Natural killer cell (primary cell): ENCODE results near the gene ARL4D. TPM values are rescaled to one million over a fixed set of nuclear protein-coding genes. Genes with fewer than 3 reads are reported as not detected.
"Not testable (repeated sequence)": the region's sequence is repeated elsewhere in the genome, so short reads cannot be mapped to it uniquely, and the experiment has no call there.

Source experiments
- ATAC-seq, 3 donors: fragments of 150-1000 bp in 2 of 3; fragments of 200-7000 bp in 1 of 3; cut with Tn5 transposase; 1 replicate in 1 of 3; 2 replicates in 2 of 3; pipeline ENCODE4 v1.10.0; 2021; ENCODE audit warnings: mild to moderate bottlenecking in 2 of 3, moderate library complexity in 2 of 3
- DNase-seq, 2 donors: peaks; one replicate each; pipeline versions ENCODE4 v3.0.0 to v3.0.0-alpha.2; 2013 to 2021; ENCODE audit warnings: mixed read lengths in 1 of 2
- H3K27ac ChIP-seq: one replicate; pipeline ENCODE4 v1.5.1; 2013; ENCODE audit warnings: mild to moderate bottlenecking, low read length
- H3K27me3 ChIP-seq: one replicate; pipeline ENCODE4 v1.6.1; 2013; ENCODE audit warnings: low read length; ENCODE audit not compliant: control insufficient read depth, insufficient read depth
- H3K36me3 ChIP-seq: one replicate; pipeline ENCODE4 v1.6.1; 2013; ENCODE audit warnings: low read length; ENCODE audit not compliant: control insufficient read depth, insufficient read depth
- H3K4me1 ChIP-seq: one replicate; pipeline ENCODE4 v1.6.1; 2013; ENCODE audit warnings: low read length; ENCODE audit not compliant: control insufficient read depth, insufficient read depth
- H3K4me3 ChIP-seq: one replicate; pipeline ENCODE4 v1.5.1; 2013; ENCODE audit warnings: low read length
- H3K9me3 ChIP-seq: one replicate; pipeline ENCODE4 v1.6.1; 2013; ENCODE audit warnings: low read length; ENCODE audit not compliant: control insufficient read depth, insufficient read depth
- H3K27ac Mint-ChIP-seq, 2 donors: one replicate each; pipeline ENCODE4 v1.8.0; 2022; ENCODE audit warnings: mild to moderate bottlenecking in 2 of 2, mixed read lengths in 2 of 2, moderate library complexity in 1 of 2
- H3K27me3 Mint-ChIP-seq, 2 donors: one replicate each; pipeline ENCODE4 v1.8.0; 2022; ENCODE audit warnings: low read depth in 2 of 2, mixed read lengths in 2 of 2
- H3K36me3 Mint-ChIP-seq: one replicate; pipeline ENCODE4 v1.8.0; 2022; ENCODE audit warnings: mixed read lengths
- H3K4me1 Mint-ChIP-seq, 2 donors: one replicate each; pipeline ENCODE4 v1.8.0; 2022; ENCODE audit warnings: mixed read lengths in 2 of 2
- H3K4me3 Mint-ChIP-seq: one replicate; pipeline ENCODE4 v1.8.0; 2022; ENCODE audit warnings: mild to moderate bottlenecking, moderate library complexity, mixed read lengths
- H3K9me3 Mint-ChIP-seq, 2 donors: one replicate each; pipeline ENCODE4 v1.8.0; 2022; ENCODE audit warnings: mixed read lengths in 2 of 2
- WGBS: methylation state at CpG from one replicate; pipeline ENCODE4 v1.1.7; 2013; ENCODE audit warnings: missing lambda C conversion rate; ENCODE audit not compliant: insufficient coverage; 5-methylcytosine and 5-hydroxymethylcytosine counted together
- intact Hi-C: fragments of 100-400 bp; cut with micrococcal nuclease; formaldehyde crosslinking; loops from one replicate; pipeline ENCODE4 v1.14.2; 2022
- total RNA-seq, 4 donors: library from RNA; stranded (reverse); fragments of 120-200 nt in 1 of 4; gene quantifications; one replicate each; pipeline versions ENCODE4 v1.2.3 to v1.2.4, GENCODE V29; 2013 to 2022
- TF ChIP-seq, protein P1 (sequence below): fragments of 200-600 bp; IDR thresholded peaks from one replicate; pipeline ENCODE4 v1.8.0; 2022; ENCODE audit warnings: antibody characterized with exemption

The ARL4D gene
- total RNA-seq, 3 donors from 2014 or later (not counting 1 experiment from before 2014, with no cell fraction given) = 4.1 to 6.9 (median 5.3) TPM

DNA sequence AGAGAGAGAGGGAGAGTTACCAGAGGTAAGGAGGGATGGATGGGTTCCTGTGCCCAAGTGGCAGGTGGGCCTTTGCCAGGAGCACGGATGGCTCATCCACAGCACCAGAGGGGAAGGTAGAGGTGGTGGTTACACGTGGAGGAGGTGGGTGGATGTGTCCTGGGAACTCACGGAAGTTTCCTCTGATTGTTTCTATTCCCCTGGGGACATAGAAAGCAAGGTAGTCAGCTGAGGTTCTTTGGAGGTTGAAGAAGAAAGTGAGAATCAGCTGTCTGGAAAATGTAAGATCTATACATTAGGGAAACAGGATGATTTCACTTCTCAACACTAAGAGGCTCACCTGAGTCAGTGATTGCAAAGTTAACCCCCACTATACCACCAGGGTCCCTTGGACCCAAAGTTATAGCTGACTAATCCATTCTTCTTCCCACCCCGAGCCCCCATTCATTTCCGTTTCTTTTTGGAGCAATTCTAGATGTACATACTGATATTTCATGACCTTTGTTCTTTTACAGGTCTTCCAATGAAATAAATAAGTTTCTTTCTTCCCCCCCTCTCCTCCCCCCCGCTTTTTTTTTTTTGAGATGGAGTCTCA, 27.5 kb upstream of the ARL4D start:
- Histone ChIP-seq H3K4me3 (no peak overlapping the region), H3K27me3 (no peaks in the 10 kb centered on the region), H3K4me1 (peaks cover 38% of the 10 kb centered on the region), H3K27ac (no peak overlapping the region), H3K36me3 (no peaks in the 10 kb centered on the region), H3K9me3 (no peaks in the 10 kb centered on the region)
- intact Hi-C loops = no loop called here
- Mint-ChIP-seq H3K36me3 (no peaks in the 10 kb centered on the region), H3K9me3 (no peaks in the 10 kb centered on the region), H3K4me3 (peak overlapping the region; percentile 53), H3K27me3 (no peaks in the 10 kb centered on the region), H3K4me1 (peaks cover 27 to 29% of the 10 kb centered on the region in 2 donors), H3K27ac (peak overlapping the region in 1 of 2 donors; percentile 60)
- TF ChIP-seq, protein P1, sequence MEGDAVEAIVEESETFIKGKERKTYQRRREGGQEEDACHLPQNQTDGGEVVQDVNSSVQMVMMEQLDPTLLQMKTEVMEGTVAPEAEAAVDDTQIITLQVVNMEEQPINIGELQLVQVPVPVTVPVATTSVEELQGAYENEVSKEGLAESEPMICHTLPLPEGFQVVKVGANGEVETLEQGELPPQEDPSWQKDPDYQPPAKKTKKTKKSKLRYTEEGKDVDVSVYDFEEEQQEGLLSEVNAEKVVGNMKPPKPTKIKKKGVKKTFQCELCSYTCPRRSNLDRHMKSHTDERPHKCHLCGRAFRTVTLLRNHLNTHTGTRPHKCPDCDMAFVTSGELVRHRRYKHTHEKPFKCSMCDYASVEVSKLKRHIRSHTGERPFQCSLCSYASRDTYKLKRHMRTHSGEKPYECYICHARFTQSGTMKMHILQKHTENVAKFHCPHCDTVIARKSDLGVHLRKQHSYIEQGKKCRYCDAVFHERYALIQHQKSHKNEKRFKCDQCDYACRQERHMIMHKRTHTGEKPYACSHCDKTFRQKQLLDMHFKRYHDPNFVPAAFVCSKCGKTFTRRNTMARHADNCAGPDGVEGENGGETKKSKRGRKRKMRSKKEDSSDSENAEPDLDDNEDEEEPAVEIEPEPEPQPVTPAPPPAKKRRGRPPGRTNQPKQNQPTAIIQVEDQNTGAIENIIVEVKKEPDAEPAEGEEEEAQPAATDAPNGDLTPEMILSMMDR = no peak
- ATAC-seq = no peak
- 85% methylated on average over 5 of the region's 6 CpGs for WGBS
- DNase-seq = no peak

DNA sequence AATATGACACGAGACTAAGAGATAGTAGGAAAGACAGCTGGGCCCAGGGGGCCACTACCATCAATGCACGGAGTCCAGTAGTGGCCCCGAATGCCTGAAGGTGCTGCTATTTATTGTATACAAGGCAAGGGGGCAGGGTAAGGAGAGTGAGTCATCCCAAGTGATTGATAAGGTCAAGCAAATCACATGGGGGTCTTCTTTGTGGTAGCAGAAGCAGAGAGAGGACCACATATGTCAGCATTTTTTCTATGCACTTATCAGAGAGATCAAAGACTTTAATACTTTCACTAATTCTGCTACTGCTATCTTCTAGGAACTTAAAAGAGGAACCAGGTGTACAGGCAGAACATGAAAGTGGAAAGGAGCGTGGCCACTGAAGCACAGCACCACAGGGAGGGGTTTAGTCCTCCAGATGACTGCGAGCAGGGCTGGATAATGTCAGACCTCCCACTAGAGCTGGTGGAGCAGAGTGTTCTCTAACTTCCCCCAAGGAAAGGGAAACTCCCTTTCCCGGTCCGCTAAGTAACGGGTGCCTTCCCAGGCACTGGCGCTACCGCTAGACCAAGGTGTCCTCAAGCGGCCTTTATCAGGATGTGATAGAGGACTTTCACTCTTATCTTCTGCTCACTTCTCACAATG, 26.4 kb upstream of the ARL4D start:
- ATAC-seq (no peak), DNase-seq (no peak)
- H3K36me3 ChIP-seq = no peaks in the 10 kb centered on the region
- no peaks in the 10 kb centered on the region for H3K27me3 ChIP-seq
- Mint-ChIP-seq H3K4me1 (peaks cover 26 to 28% of the 10 kb centered on the region in 2 donors), H3K27me3 (no peaks in the 10 kb centered on the region), H3K9me3 (no peaks in the 10 kb centered on the region), H3K27ac (no peak overlapping the region), H3K36me3 (no peaks in the 10 kb centered on the region), H3K4me3 (no peak overlapping the region)
- H3K27ac ChIP-seq = no peak overlapping the region
- H3K9me3 ChIP-seq = no peaks in the 10 kb centered on the region
- intact Hi-C loops = no loop called here
- TF ChIP-seq, protein P1 = no peak
- peaks cover 32% of the 10 kb centered on the region for H3K4me1 ChIP-seq
- 49% methylated on average over 11 of the region's 11 CpGs for WGBS
- no peak overlapping the region for H3K4me3 ChIP-seq

DNA sequence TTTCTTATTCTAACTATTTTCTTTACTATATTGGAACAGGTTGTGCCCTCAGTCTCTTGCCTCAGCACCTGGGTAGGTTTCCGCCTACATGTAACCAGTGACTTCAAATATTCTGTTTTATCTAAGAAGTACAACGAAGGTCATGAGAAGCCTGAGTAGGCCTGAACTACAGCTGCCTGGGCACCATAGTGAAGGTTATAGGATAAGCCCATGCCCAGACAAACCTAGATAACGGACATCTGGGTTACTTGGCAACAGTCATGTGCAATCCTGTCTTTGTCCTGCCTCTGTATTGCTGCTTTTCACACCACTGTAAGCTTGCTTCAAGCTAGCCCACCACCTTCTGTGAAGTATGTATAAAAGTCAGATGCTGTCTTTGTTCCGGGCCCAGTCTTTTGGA, 25.4 kb upstream of the ARL4D start:
- TF ChIP-seq, protein P1 = no peak
- Histone ChIP-seq H3K9me3 (no peaks in the 10 kb centered on the region), H3K4me1 (peaks cover 26% of the 10 kb centered on the region), H3K27ac (no peak overlapping the region), H3K27me3 (no peaks in the 10 kb centered on the region), H3K4me3 (no peak overlapping the region), H3K36me3 (no peaks in the 10 kb centered on the region)
- intact Hi-C loops = no loop called here
- ATAC-seq = no peak
- WGBS = 87% methylated on average over 4 of the region's 4 CpGs
- Mint-ChIP-seq H3K4me3 (no peak overlapping the region), H3K36me3 (no peaks in the 10 kb centered on the region), H3K27ac (no peak overlapping the region), H3K4me1 (peaks cover 17 to 18% of the 10 kb centered on the region in 2 donors), H3K27me3 (no peaks in the 10 kb centered on the region), H3K9me3 (no peaks in the 10 kb centered on the region)
- DNase-seq = no peak

DNA sequence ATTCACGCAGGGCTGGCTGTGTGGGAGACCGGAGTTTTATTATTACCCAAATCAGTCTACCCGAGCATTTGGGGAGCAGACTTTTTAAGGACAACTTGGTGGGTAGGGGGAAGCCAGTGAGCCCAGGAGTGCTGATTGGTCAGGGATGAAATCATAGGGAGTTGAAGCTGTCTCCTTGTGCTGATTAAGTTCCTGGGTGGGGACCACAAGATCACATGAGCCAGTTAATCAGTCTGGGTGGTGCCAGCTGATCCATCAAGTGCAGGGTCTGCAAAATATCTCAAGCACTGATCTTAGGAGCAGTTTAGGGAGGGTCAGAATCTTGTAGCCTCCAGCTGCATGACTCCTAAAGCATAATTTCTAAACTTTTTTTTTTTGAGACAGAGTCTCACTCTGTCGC, 22.9 kb upstream of the ARL4D start:
- H3K9me3 ChIP-seq, H3K27me3 Mint-ChIP-seq, DNase-seq, H3K27me3 ChIP-seq, H3K4me1 Mint-ChIP-seq, H3K27ac Mint-ChIP-seq, H3K36me3 ChIP-seq, H3K27ac ChIP-seq, ATAC-seq, H3K9me3 Mint-ChIP-seq, H3K4me1 ChIP-seq, H3K4me3 ChIP-seq, H3K36me3 Mint-ChIP-seq, H3K4me3 Mint-ChIP-seq, intact Hi-C loops: not testable (repeated sequence)
- 91% methylated on average over 4 of the region's 4 CpGs for WGBS
